ENCODE data around the gene APBB3.

Gene APBB3

DNA sequence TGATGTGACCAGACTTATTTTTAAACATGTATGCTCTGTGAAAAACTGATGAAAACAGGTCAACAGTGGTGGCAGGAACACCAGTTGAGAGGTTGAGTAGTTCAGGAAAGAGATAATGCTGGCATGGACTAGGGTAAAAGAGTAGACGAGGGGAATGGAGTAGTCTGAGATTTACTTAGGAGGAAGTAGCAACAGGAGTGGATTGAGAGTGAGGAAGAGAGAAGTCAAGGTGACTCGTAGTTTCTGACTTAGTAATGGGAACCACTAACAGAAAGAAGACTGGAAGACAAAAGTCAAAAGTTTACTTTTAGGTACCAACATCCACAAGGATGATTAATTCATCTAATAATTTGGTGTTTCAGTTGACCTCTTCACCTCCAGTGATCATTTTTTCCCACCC lies 10.7 kb downstream of the APBB3 start:
- peak; percentile 80 for DNase-seq (ENCODE audit: low spot score)

DNA sequence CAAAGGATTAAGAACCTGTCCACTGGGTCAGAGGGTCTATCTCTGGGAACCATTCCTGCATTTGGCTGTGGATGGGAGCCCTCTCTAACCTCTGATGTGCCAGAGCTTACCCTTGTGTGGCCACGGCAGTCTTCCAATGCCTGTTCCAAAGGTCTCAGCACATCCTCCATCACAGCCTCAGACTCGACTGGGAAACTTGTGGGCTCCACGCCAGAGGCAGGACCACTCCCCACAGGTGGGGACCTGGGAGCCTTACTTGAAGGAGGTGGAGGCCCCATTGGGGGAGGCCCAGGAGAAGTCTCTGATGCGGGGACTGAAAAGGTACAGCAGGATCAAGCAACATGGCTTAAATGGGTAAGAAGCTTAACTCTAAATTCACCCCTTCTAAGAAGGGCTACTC lies 12.5 kb downstream of the APBB3 start:
- no peak for DNase-seq (ENCODE audit: low spot score)

DNA sequence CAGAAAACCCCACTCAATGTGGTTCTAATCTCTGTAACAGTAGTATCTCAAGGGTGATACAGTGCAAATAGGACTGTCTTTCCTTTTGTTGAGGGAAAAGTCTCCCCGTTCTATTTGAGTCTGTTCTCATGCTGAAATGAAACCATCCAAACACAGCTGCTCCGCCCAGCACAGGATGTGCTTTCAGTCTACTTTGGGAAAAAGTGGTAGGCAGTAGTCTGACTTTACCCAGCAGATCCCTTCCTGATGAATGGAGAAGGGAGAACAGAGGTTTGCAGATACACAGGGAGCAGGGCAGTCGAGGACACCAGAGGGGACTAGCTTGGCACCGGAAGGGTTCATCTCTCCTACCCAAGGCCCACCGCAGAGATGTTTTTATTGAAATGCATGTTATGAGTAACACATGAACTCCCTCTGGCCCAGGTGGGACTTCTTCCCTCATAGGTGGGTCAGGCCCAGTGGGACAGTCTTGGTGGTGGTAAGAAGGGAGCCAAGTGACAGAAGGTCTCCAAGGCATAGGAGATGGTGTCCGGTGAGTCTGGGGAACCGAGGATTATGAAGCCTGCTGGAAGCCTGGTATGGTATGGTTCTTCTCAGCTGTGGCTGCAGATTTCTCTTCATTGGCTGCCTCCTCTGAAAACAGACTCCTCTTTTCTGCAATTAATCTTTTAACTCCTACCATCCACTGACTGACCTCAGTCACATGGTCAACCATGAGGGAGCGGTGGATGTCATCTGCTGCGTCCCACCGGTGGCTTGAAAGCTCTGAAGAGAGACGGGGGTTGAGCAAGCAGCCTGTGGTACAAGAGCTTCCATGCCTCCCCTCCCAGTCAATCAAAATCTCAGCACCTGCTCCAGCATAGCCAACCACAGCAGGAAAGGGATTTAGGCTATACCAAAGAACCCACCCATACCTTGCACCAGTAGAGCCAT lies 14.0 kb downstream of the APBB3 start:
- DNase-seq (ENCODE audit: low spot score) = no peak

DNA sequence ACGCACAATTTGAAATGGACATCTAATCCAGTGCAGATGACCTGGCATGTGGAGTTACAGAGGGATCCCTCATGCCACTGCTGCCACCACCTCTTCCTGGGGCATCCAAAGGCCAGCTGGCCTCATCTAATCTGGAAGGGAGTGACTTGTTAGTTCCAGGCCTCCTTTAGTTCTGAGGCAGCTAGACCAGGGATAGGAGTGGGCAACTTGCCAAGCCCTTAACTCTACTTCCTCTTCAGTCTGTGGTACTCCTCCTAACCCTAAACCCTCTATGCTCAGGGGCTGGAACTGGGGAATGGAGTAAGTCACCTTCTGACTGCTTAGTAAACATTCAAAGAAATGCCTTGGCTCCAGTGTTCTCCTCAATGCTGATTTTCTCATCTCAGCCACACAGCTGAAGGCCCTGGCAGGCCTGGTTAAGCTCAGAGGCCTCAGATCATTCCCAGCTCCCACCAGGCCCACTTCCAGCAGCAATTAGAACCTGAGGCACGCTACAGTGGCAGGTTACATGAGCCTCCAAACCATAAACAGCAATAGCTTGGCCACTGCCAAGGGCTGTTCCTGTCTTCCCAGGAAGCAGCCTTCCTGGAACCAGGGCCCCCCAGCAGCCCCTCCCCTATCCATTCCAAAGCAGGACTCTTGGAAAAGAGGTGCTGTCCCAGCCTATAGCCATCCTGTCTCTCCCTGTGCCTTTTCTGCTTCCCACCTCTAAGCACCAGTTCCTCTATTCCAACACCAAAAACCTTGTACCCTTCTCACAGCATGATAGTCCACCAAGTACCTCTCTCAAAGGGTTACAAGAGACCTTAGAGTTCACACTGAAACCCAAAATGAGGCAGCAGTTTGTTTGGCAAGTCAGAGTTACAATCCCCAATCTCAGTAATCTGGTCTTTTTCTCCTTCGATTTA lies 14.9 kb downstream of the APBB3 start:
- DNase-seq (ENCODE audit: low spot score) = peak; percentile 58

DNA sequence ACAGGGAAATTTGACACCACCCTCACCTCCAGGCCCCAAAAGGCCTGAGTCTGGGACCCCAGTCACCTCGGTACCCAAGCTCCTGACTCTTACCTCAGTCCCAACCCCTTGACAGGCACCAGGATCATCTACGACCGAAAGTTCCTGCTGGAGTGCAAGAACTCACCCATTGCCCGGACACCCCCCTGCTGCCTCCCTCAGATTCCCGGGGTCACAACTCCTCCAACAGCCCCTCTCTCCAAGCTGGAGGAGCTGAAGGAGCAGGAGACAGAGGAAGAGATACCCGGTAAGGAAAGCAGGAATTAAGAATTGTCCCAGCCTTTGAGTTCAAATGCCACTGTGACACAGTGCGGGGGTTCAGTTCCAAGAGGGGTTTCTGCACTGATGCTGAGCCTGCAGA lies 15.6 kb downstream of the APBB3 start:
- no peak for DNase-seq (ENCODE audit: low spot score)

DNA sequence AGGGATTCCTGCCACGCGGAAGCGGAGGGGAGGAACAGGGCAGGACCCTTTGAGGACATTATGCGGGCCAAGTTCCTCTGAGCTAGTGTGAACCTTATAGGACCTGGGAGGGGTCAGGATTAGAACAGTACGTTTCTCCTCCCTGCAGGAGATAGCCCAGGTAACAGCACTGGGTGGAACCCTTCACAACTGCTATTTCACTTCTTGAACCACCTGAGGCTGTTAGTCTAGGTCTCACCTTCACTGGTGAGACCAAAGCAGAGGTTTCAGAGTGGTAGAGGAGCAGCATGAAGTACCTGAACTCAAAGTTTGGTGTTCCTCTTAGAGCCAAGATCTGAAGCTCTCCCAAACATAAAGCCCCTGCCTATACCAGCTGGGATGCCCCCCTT lies 16.1 kb downstream of the APBB3 start:
- no peak for DNase-seq (ENCODE audit: low spot score)

DNA sequence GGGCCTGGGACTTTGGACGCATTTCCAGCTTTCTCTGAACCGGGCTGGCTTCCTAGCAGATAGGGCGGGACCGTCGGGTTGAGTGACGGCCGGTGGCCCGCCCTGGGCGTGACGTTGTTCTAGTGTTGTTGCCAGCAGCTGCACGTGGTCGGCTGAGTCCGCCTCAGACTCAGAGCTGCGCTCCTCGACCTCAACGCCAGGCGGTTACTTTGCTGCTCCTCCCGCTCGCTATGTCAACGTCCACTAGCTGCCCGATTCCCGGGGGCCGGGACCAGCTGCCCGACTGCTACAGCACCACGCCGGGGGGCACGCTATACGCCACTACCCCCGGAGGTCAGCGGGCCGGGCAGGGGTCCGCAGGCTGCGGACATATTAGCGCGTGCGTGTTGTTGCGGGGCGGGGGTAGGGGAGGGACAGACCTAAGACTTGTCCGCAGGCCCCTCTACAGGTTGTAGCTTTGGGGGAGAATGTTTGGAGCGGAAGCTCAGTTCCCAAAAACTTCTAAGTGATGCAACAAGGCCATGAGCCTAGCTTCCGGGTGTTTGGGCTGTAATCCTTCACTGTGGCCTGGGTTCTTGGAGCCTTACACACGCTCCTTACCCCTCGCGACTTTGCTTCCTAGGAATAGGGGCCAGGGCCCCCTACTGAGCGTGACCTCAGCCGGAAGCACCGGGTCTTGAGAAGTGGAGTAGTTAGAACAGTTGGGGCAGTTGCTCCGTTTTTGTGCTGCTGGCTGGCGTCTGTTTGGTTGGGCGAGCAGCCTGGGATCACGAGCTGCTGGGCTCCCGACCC lies 16.7 kb downstream of the APBB3 start, which contains the start of gene EIF4EBP3:
TSS of gene EIF4EBP3 (plus strand) at position 155 of the 792 bp plus-strand sequence. CDS start at position 231, 76 bp downstream.
- DNase-seq (ENCODE audit: low spot score) = peak; percentile 93

DNA sequence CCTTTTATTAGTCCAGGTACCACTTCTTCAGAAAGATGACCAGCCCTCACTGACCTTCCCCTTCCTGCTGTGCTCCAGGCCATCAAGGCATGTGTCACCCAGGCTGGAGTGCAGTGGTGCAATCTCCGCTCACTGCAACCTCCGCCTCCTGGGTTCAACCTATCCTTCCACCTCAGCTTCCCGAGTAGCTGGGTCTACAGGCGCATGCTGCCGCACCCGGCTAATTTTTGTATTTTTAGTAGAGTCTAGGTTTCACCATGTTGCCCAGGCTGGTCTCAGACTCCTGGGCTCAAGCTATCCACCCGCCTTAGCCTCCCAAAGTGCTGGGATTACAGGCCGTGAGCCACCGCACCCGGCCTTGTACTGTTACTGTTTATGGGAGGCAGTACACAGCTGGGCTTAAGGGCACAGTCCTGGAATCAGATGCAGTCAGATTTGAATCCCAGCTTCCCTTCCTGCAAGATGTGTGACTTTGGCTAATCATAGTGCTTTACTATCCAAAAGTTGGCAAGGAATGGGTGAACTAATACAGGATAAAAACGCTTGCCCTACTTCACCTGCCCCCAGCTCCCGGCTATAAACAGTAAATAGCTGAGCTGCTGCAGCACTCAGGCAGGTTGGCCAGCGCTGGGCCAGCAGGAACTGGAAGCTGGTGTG lies 17.4 kb downstream of the APBB3 start:
- peak; percentile 51 for DNase-seq (ENCODE audit: low spot score)

DNA sequence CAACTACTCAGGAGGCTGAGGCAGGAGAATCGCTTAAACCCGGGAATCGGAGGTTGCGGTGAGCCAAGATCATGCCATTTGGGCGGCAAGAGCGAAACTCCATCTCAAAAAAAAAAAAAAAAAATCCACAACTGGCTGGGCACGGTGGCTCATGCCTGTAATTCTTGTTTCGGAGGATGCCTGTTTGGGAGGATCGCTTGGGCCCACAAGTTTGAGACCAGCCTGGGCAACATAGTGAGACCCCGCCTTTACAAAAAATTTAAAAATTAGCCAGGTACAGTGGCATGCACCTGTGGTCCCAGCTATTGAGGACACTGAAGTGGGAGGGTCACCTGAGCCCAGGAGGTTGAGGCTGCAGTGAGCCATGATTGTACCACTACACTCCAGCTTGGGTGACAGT lies 18.8 kb downstream of the APBB3 start:
- no peak for DNase-seq (ENCODE audit: low spot score)

DNA sequence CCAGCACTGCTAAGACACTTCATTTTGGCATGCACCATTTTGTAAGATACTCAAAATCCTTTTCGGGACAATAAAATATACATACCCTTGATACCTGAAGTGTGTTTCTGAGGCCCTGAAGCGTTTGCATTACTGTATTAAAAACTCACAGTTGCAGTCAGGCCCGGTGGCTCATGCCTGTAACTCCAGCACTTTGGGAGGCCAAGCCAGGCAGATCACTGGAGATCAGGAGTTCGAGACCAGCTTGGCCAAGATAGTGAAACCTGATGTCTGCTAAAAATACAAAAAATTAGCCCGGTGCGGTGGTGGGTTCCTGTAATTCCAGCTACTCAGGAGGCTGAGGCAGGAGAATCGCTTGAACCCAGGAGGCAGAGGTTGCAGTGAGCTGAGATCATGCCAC lies 19.4 kb downstream of the APBB3 start:
- no peak for DNase-seq (ENCODE audit: low spot score)

DNA sequence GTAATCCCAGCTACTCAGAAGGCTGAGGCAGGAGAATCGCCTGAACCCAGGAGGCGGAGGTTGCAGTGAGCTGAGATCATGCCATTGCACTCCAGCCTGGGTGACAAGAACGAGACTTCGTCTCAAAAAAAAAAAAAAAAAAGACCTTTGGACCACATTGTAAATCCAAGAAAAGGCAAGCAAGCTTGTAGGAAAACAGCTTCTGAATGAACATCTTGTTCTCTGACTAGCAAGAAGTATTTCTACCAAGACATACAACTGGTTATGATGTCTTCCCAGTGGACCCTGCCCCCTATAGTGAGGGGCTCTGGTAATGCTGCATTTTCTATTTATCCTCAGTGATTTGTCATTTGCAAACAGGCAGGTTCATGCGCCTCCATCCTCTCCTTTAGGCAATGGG lies 21.4 kb downstream of the APBB3 start:
- no peak for DNase-seq (ENCODE audit: low spot score)

DNA sequence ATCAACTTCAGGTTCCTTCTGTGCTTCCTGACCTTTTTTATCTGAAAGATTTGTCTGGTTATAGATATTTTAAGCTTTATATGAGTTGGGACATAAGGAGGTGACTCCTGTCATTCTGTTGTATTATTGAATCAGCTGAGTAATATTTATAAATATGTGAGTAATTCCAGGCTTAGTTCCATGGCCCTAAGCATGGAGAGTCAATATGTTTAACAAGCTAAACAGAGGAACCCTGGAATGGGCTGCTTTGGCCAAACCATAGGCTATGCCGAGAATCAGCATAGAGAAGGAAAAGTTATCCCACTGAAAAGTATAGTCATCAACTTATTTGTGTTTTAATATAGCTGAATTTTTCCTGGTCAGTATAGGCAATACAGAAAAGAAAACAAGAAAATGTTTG lies 24.2 kb downstream of the APBB3 start:
- no peak for DNase-seq (ENCODE audit: low spot score)

DNA sequence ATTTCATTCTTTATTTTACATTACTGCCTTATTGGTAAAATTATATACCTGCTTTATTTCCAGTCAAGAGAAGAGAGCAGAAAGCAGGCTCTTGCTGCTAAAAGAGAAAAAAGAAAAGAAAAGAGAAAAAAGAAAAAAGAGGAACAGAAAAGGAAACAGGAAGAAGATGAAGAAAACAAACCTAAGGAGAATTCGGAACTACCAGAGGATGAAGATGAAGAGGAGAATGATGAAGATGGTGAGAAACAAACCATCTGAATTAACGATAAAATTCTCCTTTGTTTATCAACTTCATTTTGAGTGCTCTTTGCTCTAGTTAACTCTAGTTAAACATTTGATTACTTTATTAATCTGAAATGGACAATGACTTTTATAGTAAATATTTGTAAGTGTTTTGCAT lies 40.4 kb downstream of the APBB3 start:
- no peak for DNase-seq (ENCODE audit: low spot score)

DNA sequence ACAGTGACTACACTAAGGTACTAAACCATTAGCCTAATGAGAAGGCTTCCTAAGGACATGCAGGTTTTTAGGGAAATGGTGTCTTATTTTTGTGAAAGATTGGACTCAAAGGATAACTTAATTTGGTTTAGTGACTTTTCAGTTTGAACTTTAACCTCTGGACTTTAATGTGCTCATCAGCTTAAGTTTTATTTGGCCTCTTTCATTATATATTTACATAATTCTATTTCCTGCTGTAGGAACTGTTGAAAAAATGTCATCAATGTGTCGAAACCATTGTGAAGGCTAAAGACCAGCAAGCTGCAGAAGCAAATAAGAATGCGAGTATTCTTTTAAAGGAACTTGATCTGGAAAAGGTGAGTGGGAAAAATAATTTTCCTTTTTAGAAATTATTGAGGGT lies 51.3 kb downstream of the APBB3 start:
- no peak for DNase-seq (ENCODE audit: low spot score)

DNA sequence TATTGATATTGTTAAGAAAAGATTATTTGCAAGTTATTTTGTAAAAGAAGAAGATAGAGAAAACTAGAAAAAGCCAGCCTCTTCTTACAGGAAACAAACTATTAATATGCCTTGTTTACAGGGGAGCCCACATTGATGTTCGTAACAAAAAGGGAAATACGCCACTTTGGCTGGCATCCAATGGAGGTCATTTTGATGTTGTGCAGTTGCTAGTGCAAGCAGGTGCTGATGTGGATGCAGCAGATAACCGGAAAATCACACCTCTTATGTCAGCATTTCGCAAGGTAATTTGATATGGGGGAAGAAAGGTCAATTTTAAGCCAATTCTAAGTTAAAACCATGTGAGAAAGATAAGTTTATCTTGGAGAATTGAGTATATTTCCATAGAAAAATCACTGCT lies 54.5 kb downstream of the APBB3 start:
- DNase-seq (ENCODE audit: low spot score) = no peak
